ENCODE data around the gene KCNT2.

Gene KCNT2

DNA sequence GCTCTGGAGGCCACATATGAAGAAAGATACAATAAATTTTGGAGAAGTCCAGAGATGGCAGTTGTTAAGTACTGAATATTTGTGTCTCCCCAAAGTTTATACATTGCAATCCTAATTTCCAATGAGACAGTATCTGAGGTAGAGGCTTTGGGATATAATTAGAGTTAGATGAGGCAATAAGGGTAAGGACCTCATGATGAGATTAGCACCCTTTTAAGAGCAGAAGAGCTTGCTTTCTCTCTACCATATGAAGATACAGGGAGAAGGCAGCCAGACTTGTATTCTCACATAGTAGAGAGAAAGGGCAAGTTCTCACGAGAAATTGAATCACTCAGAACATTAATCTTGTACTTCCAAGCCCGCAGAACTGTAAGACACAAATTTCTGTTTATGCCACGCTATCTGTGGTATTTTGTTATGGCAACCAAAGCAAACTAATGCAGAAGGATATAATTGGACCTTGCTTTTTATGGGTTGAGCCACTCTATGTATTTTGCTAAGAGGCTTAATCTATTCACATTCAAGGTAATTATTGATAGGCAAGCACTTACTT, 430.1 kb downstream of the KCNT2 start:
- DNase-seq = no peak
